Measurements from ENCODE around the gene BTNL2.

Gene BTNL2

GRCh38 chr6:32391505-32391904, 15.5 kb downstream of the BTNL2 start:
- no peaks in the 10 kb centered on the region for H3K4me1 ChIP-seq (ENCODE audit: control insufficient read depth, insufficient read depth, low read length)
- H3K27ac ChIP-seq (ENCODE audit: low read depth, low read length), result no peak overlapping the region
- no peak overlapping the region for H3K9ac ChIP-seq (ENCODE audit: low read length)
- 0 out of 2 replicates have a peak, but pooled peaks cover 2% of the 10 kb centered on the region for H3K9me3 ChIP-seq (ENCODE audit: control insufficient read depth, insufficient read depth, low read depth, low read length)
- H3K27me3 ChIP-seq (ENCODE audit: control insufficient read depth, insufficient read depth, low read length), result no peaks in the 10 kb centered on the region
- H3K36me3 ChIP-seq (ENCODE audit: control insufficient read depth, insufficient read depth, low read length), result no peaks in the 10 kb centered on the region
- no peak overlapping the region for H3K4me3 ChIP-seq (ENCODE audit: low read depth, low read length)

GRCh38 chr6:32387589-32388340, 19.2 kb downstream of the BTNL2 start:
- H3K36me3 ChIP-seq (ENCODE audit: control insufficient read depth, insufficient read depth, low read length), result no peaks in the 10 kb centered on the region
- H3K4me1 ChIP-seq (ENCODE audit: control insufficient read depth, insufficient read depth, low read length), result no peaks in the 10 kb centered on the region
- H3K27me3 ChIP-seq (ENCODE audit: control insufficient read depth, insufficient read depth, low read length), result no peaks in the 10 kb centered on the region
- no peak overlapping the region for H3K9ac ChIP-seq (ENCODE audit: low read length)
- H3K9me3 ChIP-seq (ENCODE audit: control insufficient read depth, insufficient read depth, low read depth, low read length), result 0 out of 2 replicates have a peak, but pooled peaks cover 2% of the 10 kb centered on the region
- H3K27ac ChIP-seq (ENCODE audit: low read depth, low read length), result no peak overlapping the region
- no peak overlapping the region for H3K4me3 ChIP-seq (ENCODE audit: low read depth, low read length)

GRCh38 chr6:32386040-32386439, 20.9 kb downstream of the BTNL2 start:
- Histone ChIP-seq H3K9ac (ENCODE audit: low read length) (no peak overlapping the region), H3K4me3 (ENCODE audit: low read depth, low read length) (no peak overlapping the region), H3K4me1 (ENCODE audit: control insufficient read depth, insufficient read depth, low read length) (no peaks in the 10 kb centered on the region), H3K27ac (ENCODE audit: low read depth, low read length) (no peak overlapping the region), H3K27me3 (ENCODE audit: control insufficient read depth, insufficient read depth, low read length) (no peaks in the 10 kb centered on the region), H3K36me3 (ENCODE audit: control insufficient read depth, insufficient read depth, low read length) (no peaks in the 10 kb centered on the region), H3K9me3 (ENCODE audit: control insufficient read depth, insufficient read depth, low read depth, low read length) (0 out of 2 replicates have a peak, but pooled peaks cover 2% of the 10 kb centered on the region)

GRCh38 chr6:32382757-32383420, 24.1 kb downstream of the BTNL2 start:
- Histone ChIP-seq H3K9ac (ENCODE audit: low read length) (no peak overlapping the region), H3K9me3 (ENCODE audit: control insufficient read depth, insufficient read depth, low read depth, low read length) (0 out of 2 replicates have a peak, but pooled peaks cover 2% of the 10 kb centered on the region), H3K27ac (ENCODE audit: low read depth, low read length) (no peak overlapping the region), H3K4me3 (ENCODE audit: low read depth, low read length) (no peak overlapping the region), H3K27me3 (ENCODE audit: control insufficient read depth, insufficient read depth, low read length) (no peaks in the 10 kb centered on the region), H3K4me1 (ENCODE audit: control insufficient read depth, insufficient read depth, low read length) (no peaks in the 10 kb centered on the region), H3K36me3 (ENCODE audit: control insufficient read depth, insufficient read depth, low read length) (no peaks in the 10 kb centered on the region)

GRCh38 chr6:32379545-32379944, 27.4 kb downstream of the BTNL2 start:
- Histone ChIP-seq H3K27me3 (ENCODE audit: control insufficient read depth, insufficient read depth, low read length) (no peaks in the 10 kb centered on the region), H3K27ac (ENCODE audit: low read depth, low read length) (no peak overlapping the region), H3K9me3 (ENCODE audit: control insufficient read depth, insufficient read depth, low read depth, low read length) (no peaks in the 10 kb centered on the region), H3K4me1 (ENCODE audit: control insufficient read depth, insufficient read depth, low read length) (no peaks in the 10 kb centered on the region), H3K9ac (ENCODE audit: low read length) (no peak overlapping the region), H3K4me3 (ENCODE audit: low read depth, low read length) (no peak overlapping the region), H3K36me3 (ENCODE audit: control insufficient read depth, insufficient read depth, low read length) (no peaks in the 10 kb centered on the region)

- Histone ChIP-seq H3K9me3 (ENCODE audit: control insufficient read depth, insufficient read depth, low read depth, low read length) (no peaks in the 10 kb centered on the region), H3K36me3 (ENCODE audit: control insufficient read depth, insufficient read depth, low read length) (no peaks in the 10 kb centered on the region), H3K4me1 (ENCODE audit: control insufficient read depth, insufficient read depth, low read length) (no peaks in the 10 kb centered on the region), H3K4me3 (ENCODE audit: low read depth, low read length) (no peak overlapping the region), H3K9ac (ENCODE audit: low read length) (no peak overlapping the region), H3K27me3 (ENCODE audit: control insufficient read depth, insufficient read depth, low read length) (no peaks in the 10 kb centered on the region; the same call in 1 of the 2 replicates), H3K27ac (ENCODE audit: low read depth, low read length) (no peak overlapping the region)
Observed at GRCh38 chr6:32375739-32376529, 31.0 kb downstream of the BTNL2 start.

DNA sequence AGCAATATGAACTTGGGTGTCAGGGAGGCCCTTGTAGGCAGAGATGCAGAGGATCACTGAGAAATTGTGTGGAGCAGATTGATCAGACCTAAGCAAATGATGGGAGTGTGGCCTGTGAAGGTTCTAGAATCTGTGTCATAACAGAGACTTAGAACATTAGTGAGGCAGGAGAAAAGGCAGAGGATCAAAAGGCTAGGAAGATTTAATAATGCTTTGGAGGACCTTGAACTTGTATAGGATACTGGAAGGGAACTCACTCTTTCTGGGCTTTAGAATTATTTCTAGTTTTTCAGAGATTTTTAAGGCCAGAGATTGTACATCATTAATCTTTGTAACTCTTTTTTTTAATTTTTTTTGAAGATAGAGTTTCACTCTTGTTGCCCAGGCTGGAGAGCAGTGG, 35.2 kb downstream of the BTNL2 start, which contains the start of gene TSBP1:
Gene TSBP1 (minus strand): TSS at position 101 of the 400 bp plus-strand sequence. CDS start 197 bp downstream, outside the sequence.
- Histone ChIP-seq H3K9me3 (ENCODE audit: control insufficient read depth, insufficient read depth, low read depth, low read length) (no peaks in the 10 kb centered on the region), H3K4me3 (ENCODE audit: low read depth, low read length) (no peak within 1 kb of the TSS), H3K9ac (ENCODE audit: low read length) (no peak within 1 kb of the TSS), H3K27ac (ENCODE audit: low read depth, low read length) (no peak within 1 kb of the TSS), H3K27me3 (ENCODE audit: control insufficient read depth, insufficient read depth, low read length) (no peaks in the 10 kb centered on the region; the same call in 1 of the 2 replicates), H3K4me1 (ENCODE audit: control insufficient read depth, insufficient read depth, low read length) (no peaks in the 10 kb centered on the region), H3K36me3 (ENCODE audit: control insufficient read depth, insufficient read depth, low read length) (no peaks in the 10 kb centered on the region)

DNA sequence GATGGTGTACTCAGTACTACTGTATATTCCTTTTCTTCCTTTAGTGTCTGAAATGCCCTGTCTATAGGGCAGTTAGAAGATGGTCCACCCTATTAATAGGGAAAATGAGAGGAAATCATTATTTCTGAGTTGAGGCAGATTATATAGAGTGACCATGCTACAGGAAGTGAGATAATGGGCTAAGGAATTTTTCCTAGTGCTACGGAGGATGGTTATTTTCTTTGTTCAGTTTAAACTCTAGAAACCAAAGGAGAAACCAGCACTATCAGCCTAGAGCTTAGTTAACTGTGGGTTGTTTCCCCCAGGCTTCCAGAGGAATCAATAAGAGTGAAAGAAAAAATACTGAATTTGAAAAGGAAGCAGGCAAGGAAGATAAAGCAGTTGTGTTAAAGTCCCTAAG, 35.8 kb downstream of the BTNL2 start:
- Histone ChIP-seq H3K4me1 (ENCODE audit: control insufficient read depth, insufficient read depth, low read length) (no peaks in the 10 kb centered on the region), H3K27ac (ENCODE audit: low read depth, low read length) (no peak overlapping the region), H3K4me3 (ENCODE audit: low read depth, low read length) (no peak overlapping the region), H3K36me3 (ENCODE audit: control insufficient read depth, insufficient read depth, low read length) (no peaks in the 10 kb centered on the region), H3K9ac (ENCODE audit: low read length) (no peak overlapping the region), H3K9me3 (ENCODE audit: control insufficient read depth, insufficient read depth, low read depth, low read length) (no peaks in the 10 kb centered on the region), H3K27me3 (ENCODE audit: control insufficient read depth, insufficient read depth, low read length) (no peaks in the 10 kb centered on the region; the same call in 1 of the 2 replicates)

- H3K4me3 ChIP-seq (ENCODE audit: low read depth, low read length), result no peak overlapping the region
- no peak overlapping the region for H3K27ac ChIP-seq (ENCODE audit: low read depth, low read length)
- no peaks in the 10 kb centered on the region for H3K4me1 ChIP-seq (ENCODE audit: control insufficient read depth, insufficient read depth, low read length)
- no peaks in the 10 kb centered on the region; the same call in 1 of the 2 replicates for H3K27me3 ChIP-seq (ENCODE audit: control insufficient read depth, insufficient read depth, low read length)
- no peak overlapping the region for H3K9ac ChIP-seq (ENCODE audit: low read length)
- no peaks in the 10 kb centered on the region for H3K9me3 ChIP-seq (ENCODE audit: control insufficient read depth, insufficient read depth, low read depth, low read length)
- H3K36me3 ChIP-seq (ENCODE audit: control insufficient read depth, insufficient read depth, low read length), result no peaks in the 10 kb centered on the region
Observed at GRCh38 chr6:32370505-32370904, 36.5 kb downstream of the BTNL2 start.

DNA sequence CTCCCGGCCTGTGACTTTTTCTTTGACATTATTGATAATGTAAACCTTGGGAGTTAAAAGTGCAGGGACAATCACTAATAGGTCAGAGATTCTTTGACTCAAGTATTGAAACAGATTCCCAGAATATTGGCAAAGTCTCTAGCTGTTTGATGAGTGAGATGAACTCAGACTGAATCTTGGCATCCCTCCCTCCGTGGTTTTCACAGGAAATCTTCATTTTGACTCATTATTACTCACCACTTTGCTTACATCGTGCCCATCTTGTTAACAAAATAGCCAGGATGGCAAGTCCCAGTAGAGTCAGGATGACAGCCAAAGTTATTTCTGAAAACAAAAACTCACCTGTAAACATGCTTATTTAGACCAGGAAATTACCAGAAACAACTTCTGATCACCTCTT, 37.3 kb downstream of the BTNL2 start:
- no peaks in the 10 kb centered on the region for H3K4me1 ChIP-seq (ENCODE audit: control insufficient read depth, insufficient read depth, low read length)
- no peak overlapping the region for H3K27ac ChIP-seq (ENCODE audit: low read depth, low read length)
- no peak overlapping the region for H3K4me3 ChIP-seq (ENCODE audit: low read depth, low read length)
- H3K9me3 ChIP-seq (ENCODE audit: control insufficient read depth, insufficient read depth, low read depth, low read length), result no peaks in the 10 kb centered on the region
- no peaks in the 10 kb centered on the region for H3K36me3 ChIP-seq (ENCODE audit: control insufficient read depth, insufficient read depth, low read length)
- H3K9ac ChIP-seq (ENCODE audit: low read length), result no peak overlapping the region
- H3K27me3 ChIP-seq (ENCODE audit: control insufficient read depth, insufficient read depth, low read length), result no peaks in the 10 kb centered on the region; the same call in 1 of the 2 replicates

Measured in HUES6 (cell line).